Loucy (cell line): Measurements from ENCODE around the gene IGF1R.

ENCODE experiments used
- H2AFZ ChIP-seq: fragments of 200-600 bp; sonication (generic); 2 replicates; pipeline ENCODE4 v1.6.0; 2016; ENCODE audit warnings: antibody characterized with exemption, mild to moderate bottlenecking, low read length, moderate library complexity
- H3F3A ChIP-seq: fragments of 200-600 bp; 2 replicates; pipeline ENCODE4 v1.6.0; 2016; ENCODE audit warnings: antibody characterized with exemption, low read depth, mild to moderate bottlenecking
- H3K27me3 ChIP-seq: fragments of 200-600 bp; sonication (generic); 2 replicates; pipeline ENCODE4 v1.6.1; 2014; ENCODE audit warnings: low read length, mild to moderate bottlenecking; ENCODE audit not compliant: insufficient read depth, poor library complexity, severe bottlenecking
- H3K36me3 ChIP-seq: fragments of 200-600 bp; sonication (generic); 2 replicates; pipeline ENCODE4 v1.6.1; 2016; ENCODE audit warnings: low read length; ENCODE audit not compliant: insufficient read depth
- H3K4me1 ChIP-seq: fragments of 200-600 bp; sonication (generic); 2 replicates; pipeline ENCODE4 v1.5.1; 2014; ENCODE audit warnings: low read length, mild to moderate bottlenecking; ENCODE audit not compliant: insufficient read depth, poor library complexity, severe bottlenecking
- H3K4me2 ChIP-seq: fragments of 200-600 bp; sonication (generic); 2 replicates; pipeline ENCODE4 v1.6.0; 2014; ENCODE audit warnings: antibody characterized with exemption, low read length, low read depth, mild to moderate bottlenecking; ENCODE audit not compliant: poor library complexity, severe bottlenecking
- H3K4me3 ChIP-seq: fragments of 200-600 bp; sonication (generic); 2 replicates; pipeline ENCODE4 v1.5.1; 2014; ENCODE audit warnings: low read length, mild to moderate bottlenecking, mixed read lengths; ENCODE audit not compliant: poor library complexity, severe bottlenecking
- H3K79me2 ChIP-seq: fragments of 200-600 bp; sonication (generic); 2 replicates; pipeline ENCODE4 v1.6.1; 2014; ENCODE audit warnings: low read length; ENCODE audit not compliant: insufficient read depth
- H3K9ac ChIP-seq: fragments of 200-600 bp; sonication (generic); 2 replicates; pipeline ENCODE4 v1.6.0; 2014; ENCODE audit warnings: mild to moderate bottlenecking, low read depth, low read length, moderate library complexity; ENCODE audit not compliant: poor library complexity, severe bottlenecking
- H3K9me2 ChIP-seq: fragments of 200-600 bp; sonication (generic); replicated peaks from 2 replicates; pipeline ENCODE4 v1.6.1; 2016; ENCODE audit warnings: low read depth, low read length, mixed read lengths
- H3K9me3 ChIP-seq: fragments of 200-600 bp; sonication (generic); 2 replicates; pipeline ENCODE4 v1.6.1; 2014; ENCODE audit warnings: mild to moderate bottlenecking, antibody characterized with exemption, low read length, low read depth; ENCODE audit not compliant: insufficient read depth
- H4K20me1 ChIP-seq: fragments of 200-600 bp; sonication (generic); 2 replicates; pipeline ENCODE4 v1.6.0; 2014; ENCODE audit warnings: antibody characterized with exemption, low read length, mild to moderate bottlenecking; ENCODE audit not compliant: insufficient read depth, poor library complexity, severe bottlenecking
- EZH2phosphoT487 ChIP-seq: fragments of 200-600 bp; IDR thresholded peaks from 2 replicates; pipeline ENCODE4 v1.6.1; 2018; ENCODE audit warnings: antibody characterized with exemption, mild to moderate bottlenecking, moderate library complexity, borderline replicate concordance
- TF ChIP-seq, protein P1 (sequence below): fragments of 200-600 bp; sonication (generic); conservative IDR thresholded peaks from 2 replicates; pipeline ENCODE4 v1.5.1; 2014; ENCODE audit warnings: mild to moderate bottlenecking, antibody characterized with exemption, low read length

IGF1R gene

GRCh38 chr15:98720577-98721565 lies 72.5 kb downstream of the IGF1R start:
- Histone ChIP-seq H3K27me3 (no peaks in the 10 kb centered on the region), H3K79me2 (peaks cover 100% of the 10 kb centered on the region), H3K9me3 (no peaks in the 10 kb centered on the region), H2AFZ (no peak overlapping the region), H3F3A (no peaks in the 10 kb centered on the region), H3K9me2 (no peaks in the 10 kb centered on the region), H3K36me3 (no peaks in the 10 kb centered on the region), H3K4me3 (no peak overlapping the region), H4K20me1 (peaks cover 5% of the 10 kb centered on the region), H3K4me2 (no peak overlapping the region), H3K4me1 (peaks cover 46% of the 10 kb centered on the region), H3K9ac (no peak overlapping the region)
- TF ChIP-seq EZH2phosphoT487 = no peak

DNA sequence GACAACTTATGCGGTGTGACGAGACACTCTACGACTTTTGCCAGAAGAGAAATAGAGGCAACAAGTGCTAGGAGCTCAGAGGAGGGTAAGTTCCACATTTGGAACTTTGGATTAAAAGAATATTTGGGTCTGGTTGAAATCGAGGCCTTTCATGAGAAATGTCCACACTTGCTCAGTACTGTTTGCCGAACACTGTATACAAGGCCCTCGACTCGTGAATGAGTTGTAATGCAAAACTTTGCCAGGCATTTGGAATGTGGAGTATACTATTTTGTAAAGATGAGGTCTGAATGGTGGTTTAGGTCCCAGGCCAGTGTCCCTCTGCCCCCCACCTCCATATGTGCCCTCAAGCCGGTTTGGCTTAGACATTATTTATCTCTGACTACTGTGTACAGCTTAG lies 73.9 kb downstream of the IGF1R start:
- no peak overlapping the region for H3K4me3 ChIP-seq
- H3K9me2 ChIP-seq = no peaks in the 10 kb centered on the region
- peaks cover 34% of the 10 kb centered on the region for H3K4me1 ChIP-seq
- H3K9me3 ChIP-seq = no peaks in the 10 kb centered on the region
- TF ChIP-seq EZH2phosphoT487 = no peak
- TF ChIP-seq, protein P1, sequence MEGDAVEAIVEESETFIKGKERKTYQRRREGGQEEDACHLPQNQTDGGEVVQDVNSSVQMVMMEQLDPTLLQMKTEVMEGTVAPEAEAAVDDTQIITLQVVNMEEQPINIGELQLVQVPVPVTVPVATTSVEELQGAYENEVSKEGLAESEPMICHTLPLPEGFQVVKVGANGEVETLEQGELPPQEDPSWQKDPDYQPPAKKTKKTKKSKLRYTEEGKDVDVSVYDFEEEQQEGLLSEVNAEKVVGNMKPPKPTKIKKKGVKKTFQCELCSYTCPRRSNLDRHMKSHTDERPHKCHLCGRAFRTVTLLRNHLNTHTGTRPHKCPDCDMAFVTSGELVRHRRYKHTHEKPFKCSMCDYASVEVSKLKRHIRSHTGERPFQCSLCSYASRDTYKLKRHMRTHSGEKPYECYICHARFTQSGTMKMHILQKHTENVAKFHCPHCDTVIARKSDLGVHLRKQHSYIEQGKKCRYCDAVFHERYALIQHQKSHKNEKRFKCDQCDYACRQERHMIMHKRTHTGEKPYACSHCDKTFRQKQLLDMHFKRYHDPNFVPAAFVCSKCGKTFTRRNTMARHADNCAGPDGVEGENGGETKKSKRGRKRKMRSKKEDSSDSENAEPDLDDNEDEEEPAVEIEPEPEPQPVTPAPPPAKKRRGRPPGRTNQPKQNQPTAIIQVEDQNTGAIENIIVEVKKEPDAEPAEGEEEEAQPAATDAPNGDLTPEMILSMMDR = no peak
- H3K36me3 ChIP-seq = no peaks in the 10 kb centered on the region
- H4K20me1 ChIP-seq = no peaks in the 10 kb centered on the region
- H3F3A ChIP-seq = no peaks in the 10 kb centered on the region
- peaks cover 96% of the 10 kb centered on the region for H3K79me2 ChIP-seq
- no peak overlapping the region for H3K4me2 ChIP-seq
- H3K27me3 ChIP-seq = no peaks in the 10 kb centered on the region
- no peak overlapping the region for H3K9ac ChIP-seq
- H2AFZ ChIP-seq = no peak overlapping the region

DNA sequence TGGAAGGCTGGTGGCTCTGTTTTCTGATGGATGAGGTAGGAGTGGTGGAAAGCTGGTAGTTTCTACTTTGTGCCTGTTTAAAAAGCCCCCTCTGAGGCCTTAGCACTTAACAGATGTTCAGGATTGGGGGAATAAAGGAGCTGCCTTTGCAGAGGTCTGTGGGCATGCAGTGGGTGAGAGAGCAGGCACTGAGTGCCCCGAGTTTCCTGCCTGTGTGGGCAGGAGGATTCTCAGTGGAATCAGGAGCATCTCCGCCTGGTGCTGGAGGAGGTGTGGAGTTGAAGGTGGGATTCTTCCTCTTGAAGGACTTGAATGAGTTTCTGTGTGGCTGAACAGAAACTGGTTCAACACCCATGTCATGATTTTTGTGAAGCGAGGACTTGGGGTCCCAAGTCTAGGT lies 74.3 kb downstream of the IGF1R start:
- peaks cover 34% of the 10 kb centered on the region for H3K4me1 ChIP-seq
- H3K9me3 ChIP-seq = no peaks in the 10 kb centered on the region
- H3F3A ChIP-seq = no peaks in the 10 kb centered on the region
- no peak overlapping the region for H2AFZ ChIP-seq
- no peak overlapping the region for H3K4me3 ChIP-seq
- no peaks in the 10 kb centered on the region for H3K9me2 ChIP-seq
- TF ChIP-seq, protein P1 = no peak
- no peak for TF ChIP-seq EZH2phosphoT487
- no peaks in the 10 kb centered on the region for H3K36me3 ChIP-seq
- no peaks in the 10 kb centered on the region for H3K27me3 ChIP-seq
- peaks cover 96% of the 10 kb centered on the region for H3K79me2 ChIP-seq
- no peaks in the 10 kb centered on the region for H4K20me1 ChIP-seq
- no peak overlapping the region for H3K9ac ChIP-seq
- H3K4me2 ChIP-seq = no peak overlapping the region
